AG20443 (cell line): ENCODE results near the gene FBXL7.

Source experiments
- DNase-seq: peaks from one replicate; pipeline ENCODE4 v3.0.0; 2012; ENCODE audit warnings: low spot score, mixed read lengths

Gene FBXL7

GRCh38 chr5:15717001-15717400, 217.0 kb downstream of the FBXL7 start:
- DNase-seq = no peak

GRCh38 chr5:15718421-15719179, 218.6 kb downstream of the FBXL7 start:
- no peak for DNase-seq

- no peak for DNase-seq
Observed at GRCh38 chr5:15719784-15720183, 219.8 kb downstream of the FBXL7 start.

- DNase-seq = no peak
Observed at GRCh38 chr5:15720515-15720914, 220.5 kb downstream of the FBXL7 start.

- no peak for DNase-seq
Observed at GRCh38 chr5:15722305-15722704, 222.3 kb downstream of the FBXL7 start.

GRCh38 chr5:15727375-15727774, 227.4 kb downstream of the FBXL7 start:
- DNase-seq = no peak

GRCh38 chr5:15728811-15729210, 228.8 kb downstream of the FBXL7 start:
- DNase-seq = no peak

- DNase-seq = no peak
Observed at GRCh38 chr5:15731699-15732098, 231.7 kb downstream of the FBXL7 start.

GRCh38 chr5:15734058-15734457, 234.1 kb downstream of the FBXL7 start:
- no peak for DNase-seq

- DNase-seq = peak; percentile 50
Observed at GRCh38 chr5:15737036-15737821, 237.2 kb downstream of the FBXL7 start.

- DNase-seq = peak; percentile 43
Observed at GRCh38 chr5:15737871-15738664, 238.1 kb downstream of the FBXL7 start.

- DNase-seq = no peak
Observed at GRCh38 chr5:15740383-15740782, 240.4 kb downstream of the FBXL7 start.

- DNase-seq = no peak
Observed at GRCh38 chr5:15741591-15741990, 241.6 kb downstream of the FBXL7 start.

GRCh38 chr5:15746833-15747232, 246.9 kb downstream of the FBXL7 start:
- no peak for DNase-seq

GRCh38 chr5:15748266-15748665, 248.3 kb downstream of the FBXL7 start:
- no peak for DNase-seq

GRCh38 chr5:15752663-15753285, 252.8 kb downstream of the FBXL7 start:
- no peak for DNase-seq

GRCh38 chr5:15753752-15754151, 253.8 kb downstream of the FBXL7 start:
- DNase-seq = no peak

- peak; percentile 52 for DNase-seq
Observed at GRCh38 chr5:15757103-15757502, 257.1 kb downstream of the FBXL7 start.

- DNase-seq = no peak
Observed at GRCh38 chr5:15757619-15758018, 257.6 kb downstream of the FBXL7 start.

- DNase-seq = no peak
Observed at GRCh38 chr5:15762668-15763067, 262.7 kb downstream of the FBXL7 start.

- DNase-seq = peak; percentile 49
Observed at GRCh38 chr5:15763754-15764153, 263.8 kb downstream of the FBXL7 start.

GRCh38 chr5:15768936-15769335, 269.0 kb downstream of the FBXL7 start:
- no peak for DNase-seq
